Hepatocyte (in vitro differentiated cells): Measurements from ENCODE around the gene AKT2. TPM values are rescaled to one million over a fixed set of nuclear protein-coding genes. Genes with fewer than 3 reads are reported as not detected.

Source experiments
- DNase-seq: peaks from one replicate; pipeline ENCODE4 v3.0.0-alpha.2; 2016; ENCODE audit warnings: low spot score
- H2AFZ ChIP-seq: fragments of 200-600 bp; sonication (generic); 2 replicates; pipeline ENCODE4 v1.6.0; 2016; ENCODE audit warnings: antibody characterized with exemption, mild to moderate bottlenecking
- H3K27ac ChIP-seq: fragments of 200-600 bp; sonication (generic); 2 replicates; pipeline ENCODE4 v1.5.1; 2016; ENCODE audit warnings: mild to moderate bottlenecking
- H3K27me3 ChIP-seq: fragments of 200-600 bp; sonication (generic); 2 replicates; pipeline ENCODE4 v1.6.1; 2016
- H3K36me3 ChIP-seq: fragments of 200-600 bp; sonication (generic); replicated peaks from 2 replicates; pipeline ENCODE4 v1.5.1; 2016; ENCODE audit warnings: low read depth; ENCODE audit not compliant: insufficient read depth
- H3K4me1 ChIP-seq: fragments of 200-600 bp; sonication (generic); 2 replicates; pipeline ENCODE4 v1.5.1; 2016; ENCODE audit warnings: mild to moderate bottlenecking, moderate library complexity; ENCODE audit not compliant: insufficient read depth
- H3K4me2 ChIP-seq: fragments of 200-600 bp; sonication (generic); 2 replicates; pipeline ENCODE4 v1.6.0; 2016
- H3K4me3 ChIP-seq: fragments of 200-600 bp; sonication (generic); 2 replicates; pipeline ENCODE4 v1.5.1; 2016; ENCODE audit warnings: mild to moderate bottlenecking
- H3K79me2 ChIP-seq: fragments of 200-600 bp; sonication (generic); 2 replicates; pipeline ENCODE4 v1.6.0; 2017; ENCODE audit warnings: mild to moderate bottlenecking
- H3K9me2 ChIP-seq: fragments of 200-600 bp; sonication (generic); replicated peaks from 2 replicates; pipeline ENCODE4 v1.6.0; 2017; ENCODE audit warnings: mild to moderate bottlenecking; ENCODE audit not compliant: insufficient read depth
- H3K9me3 ChIP-seq: fragments of 200-600 bp; sonication (generic); 2 replicates; pipeline ENCODE4 v1.5.1; 2016; ENCODE audit warnings: low read depth, mild to moderate bottlenecking
- H4K20me1 ChIP-seq: fragments of 200-600 bp; sonication (generic); 2 replicates; pipeline ENCODE4 v1.6.0; 2016; ENCODE audit warnings: mild to moderate bottlenecking; ENCODE audit not compliant: insufficient read depth, poor library complexity, severe bottlenecking
- EZH2 ChIP-seq: fragments of 200-600 bp; sonication (generic); IDR thresholded peaks from 2 replicates; pipeline ENCODE4 v1.6.1; 2016; ENCODE audit warnings: antibody characterized with exemption, mild to moderate bottlenecking, borderline replicate concordance
- EZH2phosphoT487 ChIP-seq: fragments of 200-600 bp; sonication (generic); IDR thresholded peaks from one replicate; pipeline ENCODE4 v1.6.1; 2018; ENCODE audit warnings: antibody characterized with exemption, mild to moderate bottlenecking, low read depth, moderate library complexity; ENCODE audit not compliant: unreplicated experiment, severe bottlenecking
- WGBS: methylation state at CpG from one replicate; pipeline ENCODE4 v1.1.6; 2016; ENCODE audit warnings: low lambda C conversion rate; ENCODE audit errors: missing lambda C conversion rate; 5-methylcytosine and 5-hydroxymethylcytosine counted together
- polyA plus RNA-seq: library from polyadenylated mRNA; unstranded; fragments of >200 nt; fragmentation: Nextera tagmentation; extraction: Ambion mirVana; gene quantifications from 2 replicates; pipeline ENCODE4 v1.2.1, GENCODE V29; 2016
- total RNA-seq: library from RNA; depleted of rRNA; stranded (reverse); fragments of >200 nt; gene quantifications from 2 replicates; pipeline ENCODE4 v1.2.3, GENCODE V29; 2014
- TF ChIP-seq, protein P1 (sequence below): fragments of 200-600 bp; sonication (generic); IDR thresholded peaks from 2 replicates; pipeline ENCODE4 v1.5.1; 2016; ENCODE audit warnings: antibody characterized with exemption, mild to moderate bottlenecking; ENCODE audit not compliant: poor library complexity

AKT2 gene
- total and polyA plus RNA-seq, 2 experiments from 2014 or later, result 54.9 to 106 TPM

- Histone ChIP-seq H3K79me2 (no peaks in the 10 kb centered on the region), H3K27me3 (no peaks in the 10 kb centered on the region), H3K4me2 (no peak overlapping the region), H3K4me1 (no peaks in the 10 kb centered on the region), H3K4me3 (no peak overlapping the region), H3K36me3 (no peaks in the 10 kb centered on the region), H2AFZ (no peak overlapping the region), H3K27ac (no peak overlapping the region), H4K20me1 (no peaks in the 10 kb centered on the region), H3K9me3 (no peaks in the 10 kb centered on the region), H3K9me2 (no peaks in the 10 kb centered on the region)
- WGBS, result 98% methylated on average over 14 of the region's 14 CpGs
- no peak for DNase-seq
- no peak for TF ChIP-seq EZH2phosphoT487
- TF ChIP-seq, protein P1, sequence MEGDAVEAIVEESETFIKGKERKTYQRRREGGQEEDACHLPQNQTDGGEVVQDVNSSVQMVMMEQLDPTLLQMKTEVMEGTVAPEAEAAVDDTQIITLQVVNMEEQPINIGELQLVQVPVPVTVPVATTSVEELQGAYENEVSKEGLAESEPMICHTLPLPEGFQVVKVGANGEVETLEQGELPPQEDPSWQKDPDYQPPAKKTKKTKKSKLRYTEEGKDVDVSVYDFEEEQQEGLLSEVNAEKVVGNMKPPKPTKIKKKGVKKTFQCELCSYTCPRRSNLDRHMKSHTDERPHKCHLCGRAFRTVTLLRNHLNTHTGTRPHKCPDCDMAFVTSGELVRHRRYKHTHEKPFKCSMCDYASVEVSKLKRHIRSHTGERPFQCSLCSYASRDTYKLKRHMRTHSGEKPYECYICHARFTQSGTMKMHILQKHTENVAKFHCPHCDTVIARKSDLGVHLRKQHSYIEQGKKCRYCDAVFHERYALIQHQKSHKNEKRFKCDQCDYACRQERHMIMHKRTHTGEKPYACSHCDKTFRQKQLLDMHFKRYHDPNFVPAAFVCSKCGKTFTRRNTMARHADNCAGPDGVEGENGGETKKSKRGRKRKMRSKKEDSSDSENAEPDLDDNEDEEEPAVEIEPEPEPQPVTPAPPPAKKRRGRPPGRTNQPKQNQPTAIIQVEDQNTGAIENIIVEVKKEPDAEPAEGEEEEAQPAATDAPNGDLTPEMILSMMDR, result no peak
- TF ChIP-seq EZH2, result no peak
Measured at GRCh38 chr19:40326201-40326600, 41.1 kb upstream of the AKT2 start.

- Histone ChIP-seq H3K27me3 (no peaks in the 10 kb centered on the region), H3K4me1 (no peaks in the 10 kb centered on the region), H3K9me3 (no peaks in the 10 kb centered on the region), H2AFZ (no peak overlapping the region), H3K79me2 (no peaks in the 10 kb centered on the region), H3K36me3 (no peaks in the 10 kb centered on the region), H3K4me2 (no peak overlapping the region), H3K27ac (no peak overlapping the region), H3K4me3 (no peak overlapping the region), H3K9me2 (no peaks in the 10 kb centered on the region), H4K20me1 (no peaks in the 10 kb centered on the region)
- no peak for TF ChIP-seq EZH2
- TF ChIP-seq, protein P1, result no peak
- TF ChIP-seq EZH2phosphoT487, result no peak
- WGBS, result 96% methylated on average over 13 of the region's 13 CpGs
- no peak for DNase-seq
Measured at GRCh38 chr19:40323705-40324104, 38.6 kb upstream of the AKT2 start.

GRCh38 chr19:40322951-40323615, 37.9 kb upstream of the AKT2 start:
- Histone ChIP-seq H3K4me3 (no peak overlapping the region), H3K27me3 (no peaks in the 10 kb centered on the region), H2AFZ (no peak overlapping the region), H3K9me2 (no peaks in the 10 kb centered on the region), H3K4me2 (no peak overlapping the region), H3K36me3 (no peaks in the 10 kb centered on the region), H3K27ac (no peak overlapping the region), H3K9me3 (no peaks in the 10 kb centered on the region), H3K4me1 (no peaks in the 10 kb centered on the region), H3K79me2 (no peaks in the 10 kb centered on the region), H4K20me1 (no peaks in the 10 kb centered on the region)
- TF ChIP-seq, protein P1, result no peak
- TF ChIP-seq EZH2phosphoT487 (no peak), EZH2 (no peak)
- WGBS, result 93% methylated on average over 15 of the region's 15 CpGs
- DNase-seq, result no peak

GRCh38 chr19:40322271-40322610, 37.1 kb upstream of the AKT2 start:
- H3K9me2 ChIP-seq, result no peaks in the 10 kb centered on the region
- H2AFZ ChIP-seq, result no peak overlapping the region
- H3K79me2 ChIP-seq, result no peaks in the 10 kb centered on the region
- H3K27ac ChIP-seq, result no peak overlapping the region
- no peak overlapping the region for H3K4me2 ChIP-seq
- no peaks in the 10 kb centered on the region for H3K27me3 ChIP-seq
- no peak for TF ChIP-seq EZH2
- no peak for DNase-seq
- H3K9me3 ChIP-seq, result no peaks in the 10 kb centered on the region
- WGBS, result 94% methylated on average over 7 of the region's 7 CpGs
- H3K4me1 ChIP-seq, result no peaks in the 10 kb centered on the region
- no peaks in the 10 kb centered on the region for H4K20me1 ChIP-seq
- no peaks in the 10 kb centered on the region for H3K36me3 ChIP-seq
- no peak overlapping the region for H3K4me3 ChIP-seq
